ENCODE measurements around the gene MYO15B. TPM values are rescaled to one million over a fixed set of nuclear protein-coding genes. Genes with fewer than 3 reads are reported as not detected.

The MYO15B gene
- total RNA-seq, 1 experiment from 2014 or later, result 7.1 TPM

GRCh38 chr17:75566416-75566815, 21.2 kb upstream of the MYO15B start:
- no peaks in the 10 kb centered on the region for H3K9me3 ChIP-seq (ENCODE audit: low read length)
- CTCF ChIA-PET, result no interaction called here
- no peak overlapping the region for H3K4me2 ChIP-seq (ENCODE audit: low read length)
- intact Hi-C loops (cut with micrococcal nuclease), result no loop called here
- DNase-seq, result no peak
- POLR2A ChIA-PET (ENCODE audit: unreplicated experiment), result no interaction called here
- ATAC-seq, result no peak
- 0 out of 2 replicates have a peak, but pooled peaks cover 4% of the 10 kb centered on the region for H4K20me1 ChIP-seq (ENCODE audit: low read length)
- H3K36me3 ChIP-seq (ENCODE audit: low read depth, low read length), result peaks cover 21% of the 10 kb centered on the region; the same call in 1 of the 2 replicates
- no peak overlapping the region for H3K9ac ChIP-seq (ENCODE audit: low read length)
- TF ChIP-seq EZH2 (IDR thresholded peaks at IDR 0.05; ENCODE audit: low read length, unreplicated experiment) (no peak), EZH2phosphoT487 (IDR thresholded peaks at IDR 0.05; ENCODE audit: borderline replicate concordance, low read length) (no peak), CTCF (conservative IDR thresholded peaks at IDR 0.05; ENCODE audit: low read depth, low read length) (no peak)
- no peaks in the 10 kb centered on the region for H3K9me2 ChIP-seq (replicated peaks; ENCODE audit: low read length)
- no peak overlapping the region for H2AFZ ChIP-seq (ENCODE audit: low read length)
- no peaks in the 10 kb centered on the region for H3K27me3 ChIP-seq (ENCODE audit: low read length)
- H3K4me3 ChIP-seq (ENCODE audit: low read length), result no peak overlapping the region
- H3K79me2 ChIP-seq (ENCODE audit: low read length), result no peaks in the 10 kb centered on the region
- no peaks in the 10 kb centered on the region for H3F3A ChIP-seq (ENCODE audit: low read length, unreplicated experiment)
- BruUV-seq (replicated peaks), result no TSS peak
- H3K27ac ChIP-seq (ENCODE audit: low read length), result no peak overlapping the region
- H3K4me1 ChIP-seq (ENCODE audit: insufficient read depth, low read length), result peaks cover 29% of the 10 kb centered on the region

GRCh38 chr17:75566834-75567233, 20.8 kb upstream of the MYO15B start:
- Histone ChIP-seq H3K9me2 (replicated peaks; ENCODE audit: low read length) (no peaks in the 10 kb centered on the region), H3K9ac (ENCODE audit: low read length) (no peak overlapping the region), H3K4me3 (ENCODE audit: low read length) (no peak overlapping the region), H3K79me2 (ENCODE audit: low read length) (no peaks in the 10 kb centered on the region), H2AFZ (ENCODE audit: low read length) (no peak overlapping the region), H3K4me1 (ENCODE audit: insufficient read depth, low read length) (peaks cover 25% of the 10 kb centered on the region), H3F3A (ENCODE audit: low read length, unreplicated experiment) (no peaks in the 10 kb centered on the region), H3K36me3 (ENCODE audit: low read depth, low read length) (peaks cover 21% of the 10 kb centered on the region; the same call in 1 of the 2 replicates), H3K27ac (ENCODE audit: low read length) (no peak overlapping the region), H3K27me3 (ENCODE audit: low read length) (no peaks in the 10 kb centered on the region), H4K20me1 (ENCODE audit: low read length) (0 out of 2 replicates have a peak, but pooled peaks cover 4% of the 10 kb centered on the region), H3K4me2 (ENCODE audit: low read length) (no peak overlapping the region), H3K9me3 (ENCODE audit: low read length) (no peaks in the 10 kb centered on the region)
- ChIA-PET POLR2A (ENCODE audit: unreplicated experiment) (no interaction called here), CTCF (no interaction called here)
- TF ChIP-seq EZH2phosphoT487 (IDR thresholded peaks at IDR 0.05; ENCODE audit: borderline replicate concordance, low read length) (no peak), CTCF (conservative IDR thresholded peaks at IDR 0.05; ENCODE audit: low read depth, low read length) (no peak), EZH2 (IDR thresholded peaks at IDR 0.05; ENCODE audit: low read length, unreplicated experiment) (no peak)
- ATAC-seq, result no peak
- no peak for DNase-seq
- intact Hi-C loops (cut with micrococcal nuclease), result no loop called here
- no TSS peak for BruUV-seq (replicated peaks)

- ChIA-PET CTCF (no interaction called here), POLR2A (ENCODE audit: unreplicated experiment) (no interaction called here)
- no peaks in the 10 kb centered on the region for H3K9me3 ChIP-seq (ENCODE audit: low read length)
- intact Hi-C loops (cut with micrococcal nuclease), result no loop called here
- H2AFZ ChIP-seq (ENCODE audit: low read length), result no peak overlapping the region
- no peaks in the 10 kb centered on the region for H3K27me3 ChIP-seq (ENCODE audit: low read length)
- H3F3A ChIP-seq (ENCODE audit: low read length, unreplicated experiment), result no peaks in the 10 kb centered on the region
- DNase-seq (no peak), ATAC-seq (no peak)
- no peaks in the 10 kb centered on the region for H3K9me2 ChIP-seq (replicated peaks; ENCODE audit: low read length)
- 0 out of 2 replicates have a peak, but pooled peaks cover 4% of the 10 kb centered on the region for H4K20me1 ChIP-seq (ENCODE audit: low read length)
- H3K36me3 ChIP-seq (ENCODE audit: low read depth, low read length), result peaks cover 14% of the 10 kb centered on the region; the same call in 1 of the 2 replicates
- no TSS peak for BruUV-seq (replicated peaks)
- TF ChIP-seq CTCF (conservative IDR thresholded peaks at IDR 0.05; ENCODE audit: low read depth, low read length), result no peak
- H3K27ac ChIP-seq (ENCODE audit: low read length), result no peak overlapping the region
- no peak overlapping the region for H3K9ac ChIP-seq (ENCODE audit: low read length)
- H3K4me3 ChIP-seq (ENCODE audit: low read length), result no peak overlapping the region
- no peaks in the 10 kb centered on the region for H3K79me2 ChIP-seq (ENCODE audit: low read length)
- no peak overlapping the region for H3K4me2 ChIP-seq (ENCODE audit: low read length)
- H3K4me1 ChIP-seq (ENCODE audit: insufficient read depth, low read length), result peaks cover 16% of the 10 kb centered on the region
These were observed 19.0 kb upstream of the MYO15B start for GRCh38 chr17:75568412-75569255.

Data from PC-3 (cell line).